ENCODE measurements around the gene C2.
A peak's percentile ranks its signal among the peaks of the same experiment; 100 is the strongest.

The C2 gene

GRCh38 chr6:31927242-31927862, at the start of gene C2:
C2 (plus strand) TSS chr6:31927717; CDS start chr6:31927753, 36 bp downstream.
- no peak for DNase-seq

- DNase-seq = no peak
Measured at GRCh38 chr6:31878222-31878621, 49.3 kb upstream of the C2 start.

- no peak for DNase-seq
Measured at GRCh38 chr6:31878726-31879125, 48.8 kb upstream of the C2 start, which contains the start of gene SLC44A4. SLC44A4 (minus strand) TSS chr6:31878997; CDS start chr6:31878980, 17 bp downstream.

GRCh38 chr6:31879143-31879542, 48.4 kb upstream of the C2 start:
- no peak for DNase-seq

- DNase-seq = no peak
Measured at GRCh38 chr6:31879901-31880300, 47.6 kb upstream of the C2 start.

- DNase-seq = no peak
Measured at GRCh38 chr6:31880616-31881015, 46.9 kb upstream of the C2 start.

GRCh38 chr6:31881136-31881859, 46.2 kb upstream of the C2 start:
- DNase-seq = no peak

- no peak for DNase-seq
Measured at GRCh38 chr6:31882344-31882743, 45.2 kb upstream of the C2 start.

- DNase-seq = no peak
Measured at GRCh38 chr6:31883676-31884075, 43.8 kb upstream of the C2 start.

- no peak for DNase-seq
Measured at GRCh38 chr6:31884528-31885035, 42.9 kb upstream of the C2 start.

- DNase-seq = no peak
Measured at GRCh38 chr6:31886541-31886991, 41.0 kb upstream of the C2 start.

- DNase-seq = no peak
Measured at GRCh38 chr6:31887173-31888007, 40.1 kb upstream of the C2 start.

GRCh38 chr6:31888276-31889258, 39.0 kb upstream of the C2 start:
- DNase-seq = peak; percentile 58

- no peak for DNase-seq
Measured at GRCh38 chr6:31889331-31889972, 38.1 kb upstream of the C2 start.

- no peak for DNase-seq
Measured at GRCh38 chr6:31892821-31893220, 34.7 kb upstream of the C2 start.

GRCh38 chr6:31896493-31896855, 31.0 kb upstream of the C2 start:
- DNase-seq = no peak

GRCh38 chr6:31896856-31897611, 30.5 kb upstream of the C2 start:
- no peak for DNase-seq

GRCh38 chr6:31897612-31898382, 29.7 kb upstream of the C2 start, which contains the start of gene EHMT2:
EHMT2 (minus strand) TSS chr6:31897698; CDS start chr6:31897677, 21 bp downstream.
- peak; percentile 79 for DNase-seq

GRCh38 chr6:31898383-31899011, 29.0 kb upstream of the C2 start:
- peak; percentile 28 for DNase-seq

Data from activated CD4-positive, alpha-beta T cell treated with anti-CD3 and anti-CD28 coated beads, Interleukin-2, amount 50 U/mL, for 1 hour (primary cell).